MM.1S (cell line): ENCODE measurements around the gene WDFY4.

Source experiments
- DNase-seq: peaks from one replicate; pipeline ENCODE4 v3.0.0-alpha.2; 2015
- H2AFZ ChIP-seq: fragments of 300-600 bp; sonication (generic); 2 replicates; pipeline ENCODE4 v1.6.0; 2016; ENCODE audit warnings: antibody characterized with exemption, low read length
- H3F3A ChIP-seq: fragments of 300-600 bp; sonication (generic); 2 replicates; pipeline ENCODE4 v1.6.1; 2016; ENCODE audit warnings: mild to moderate bottlenecking, antibody characterized with exemption, low read length, moderate library complexity, mixed read lengths; ENCODE audit not compliant: insufficient read depth
- H3K27ac ChIP-seq: fragments of 300-600 bp; sonication (generic); 2 replicates; pipeline ENCODE4 v1.5.1; 2016; ENCODE audit warnings: mild to moderate bottlenecking, low read length
- H3K27me3 ChIP-seq: fragments of 300-600 bp; sonication (generic); replicated peaks from 2 replicates; pipeline ENCODE4 v1.6.0; 2016; ENCODE audit warnings: low read length; ENCODE audit not compliant: insufficient read depth
- H3K36me3 ChIP-seq: fragments of 300-600 bp; sonication (generic); replicated peaks from 2 replicates; pipeline ENCODE4 v1.6.1; 2016; ENCODE audit warnings: mild to moderate bottlenecking, low read length, mixed read lengths; ENCODE audit not compliant: insufficient read depth
- H3K4me1 ChIP-seq: fragments of 300-600 bp; sonication (generic); 2 replicates; pipeline ENCODE4 v1.6.1; 2016; ENCODE audit warnings: low read length, mixed read lengths
- H3K4me2 ChIP-seq: fragments of 300-600 bp; sonication (generic); 2 replicates; pipeline ENCODE4 v1.6.0; 2016; ENCODE audit warnings: low read depth, low read length
- H3K4me3 ChIP-seq: fragments of 300-600 bp; sonication (generic); 2 replicates; pipeline ENCODE4 v1.5.1; 2016; ENCODE audit warnings: low read length, mixed read lengths
- H3K79me2 ChIP-seq: fragments of 300-600 bp; sonication (generic); 2 replicates; pipeline ENCODE4 v1.6.1; 2016; ENCODE audit warnings: mixed run types, low read length, mixed read lengths
- H3K9ac ChIP-seq: fragments of 300-600 bp; sonication (generic); 2 replicates; pipeline ENCODE4 v1.6.1; 2016; ENCODE audit warnings: low read length, mixed read lengths
- H3K9me2 ChIP-seq: fragments of 300-600 bp; sonication (generic); replicated peaks from 2 replicates; pipeline ENCODE4 v1.6.1; 2016; ENCODE audit warnings: mild to moderate bottlenecking, low read length, mixed read lengths; ENCODE audit not compliant: insufficient read depth
- H3K9me3 ChIP-seq: fragments of 300-600 bp; sonication (generic); replicated peaks from 2 replicates; pipeline ENCODE4 v1.6.1; 2016; ENCODE audit warnings: mild to moderate bottlenecking, low read length, mixed read lengths; ENCODE audit not compliant: insufficient read depth
- H4K20me1 ChIP-seq: fragments of 300-600 bp; sonication (generic); 2 replicates; pipeline ENCODE4 v1.6.1; 2016; ENCODE audit warnings: mild to moderate bottlenecking, low read length, moderate library complexity, mixed read lengths; ENCODE audit not compliant: insufficient read depth
- CTCF ChIP-seq: fragments of 300-600 bp; sonication (generic); IDR thresholded peaks from 2 replicates; pipeline ENCODE4 v1.5.1; 2016; ENCODE audit warnings: antibody characterized with exemption, low read length, mixed read lengths
- EZH2 ChIP-seq: fragments of 300-600 bp; sonication (generic); optimal IDR thresholded peaks from 2 replicates; pipeline ENCODE3; 2017; ENCODE audit warnings: low read depth, mild to moderate bottlenecking, antibody characterized with exemption, low read length, mixed read lengths
- EZH2phosphoT487 ChIP-seq: fragments of 300-600 bp; sonication (generic); IDR thresholded peaks from 2 replicates; pipeline ENCODE4 v1.6.1; 2018; ENCODE audit warnings: antibody characterized with exemption, low read length

WDFY4 gene

GRCh38 chr10:49000437-49001398 is 316.0 kb downstream of the WDFY4 start:
- Histone ChIP-seq H3F3A (no peaks in the 10 kb centered on the region), H3K4me3 (no peak overlapping the region), H3K4me2 (no peak overlapping the region), H3K79me2 (no peaks in the 10 kb centered on the region), H3K27me3 (no peaks in the 10 kb centered on the region), H3K9ac (no peak overlapping the region), H3K9me2 (no peaks in the 10 kb centered on the region), H3K27ac (no peak overlapping the region), H3K4me1 (no peaks in the 10 kb centered on the region), H2AFZ (no peak overlapping the region), H3K9me3 (no peaks in the 10 kb centered on the region), H4K20me1 (no peaks in the 10 kb centered on the region), H3K36me3 (no peaks in the 10 kb centered on the region)
- no peak for DNase-seq
- no peak for TF ChIP-seq EZH2phosphoT487
- no peak for TF ChIP-seq EZH2
- TF ChIP-seq CTCF = no peak

GRCh38 chr10:49001402-49001801 is 316.7 kb downstream of the WDFY4 start:
- H2AFZ ChIP-seq = no peak overlapping the region

GRCh38 chr10:49001870-49002672 is 317.4 kb downstream of the WDFY4 start:
- Histone ChIP-seq H3K36me3 (no peaks in the 10 kb centered on the region), H3K9ac (no peak overlapping the region), H3K79me2 (no peaks in the 10 kb centered on the region), H2AFZ (no peak overlapping the region), H3K9me3 (no peaks in the 10 kb centered on the region), H3K27ac (no peak overlapping the region), H3K9me2 (no peaks in the 10 kb centered on the region), H3F3A (no peaks in the 10 kb centered on the region), H3K27me3 (no peaks in the 10 kb centered on the region), H3K4me3 (no peak overlapping the region), H3K4me1 (no peaks in the 10 kb centered on the region), H4K20me1 (no peaks in the 10 kb centered on the region), H3K4me2 (no peak overlapping the region)
- DNase-seq = no peak
- TF ChIP-seq EZH2phosphoT487 (no peak), EZH2 (no peak), CTCF (no peak)

More at GRCh38 chr10:49001402-49001801, 316.7 kb downstream of the WDFY4 start:
- Histone ChIP-seq H3K4me2 (no peak overlapping the region), H3K79me2 (no peaks in the 10 kb centered on the region), H3K9me3 (no peaks in the 10 kb centered on the region), H3F3A (no peaks in the 10 kb centered on the region), H3K9ac (no peak overlapping the region), H3K4me3 (no peak overlapping the region), H4K20me1 (no peaks in the 10 kb centered on the region), H3K4me1 (no peaks in the 10 kb centered on the region), H3K9me2 (no peaks in the 10 kb centered on the region), H3K36me3 (no peaks in the 10 kb centered on the region), H3K27me3 (no peaks in the 10 kb centered on the region), H3K27ac (no peak overlapping the region)
- no peak for DNase-seq
- no peak for TF ChIP-seq CTCF
- no peak for TF ChIP-seq EZH2
- TF ChIP-seq EZH2phosphoT487 = no peak
